Measurements from ENCODE around the gene TIAM1. TPM values are rescaled to one million over a fixed set of nuclear protein-coding genes. Genes with fewer than 3 reads are reported as not detected.

The TIAM1 gene
- total RNA-seq, 2 experiments from 2014 or later = 15.0 to 25.1 TPM

DNA sequence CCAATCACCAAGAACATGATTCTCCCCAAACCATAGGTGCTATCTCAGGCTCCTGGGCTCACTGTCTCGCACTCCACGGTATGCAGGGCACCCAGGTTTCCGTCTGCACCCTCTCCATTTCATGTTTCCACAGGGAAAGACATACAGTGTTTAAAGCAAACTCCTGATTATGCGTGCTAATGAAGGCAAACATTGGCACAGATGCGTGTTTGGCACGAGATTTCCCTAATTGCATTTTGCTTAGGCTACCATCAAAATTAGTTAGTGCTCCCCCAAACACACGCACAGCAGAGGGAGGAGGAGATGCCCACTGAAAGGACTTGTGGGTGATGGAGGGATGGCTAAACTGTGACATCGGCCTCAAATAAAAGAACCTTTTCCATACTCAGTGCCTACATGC lies 32.2 kb upstream of the TIAM1 start:
- Histone ChIP-seq H3K36me3 (ENCODE audit: insufficient read depth, low read length) (no peaks in the 10 kb centered on the region), H3K9me3 (ENCODE audit: low read length) (no peaks in the 10 kb centered on the region), H3K4me2 (ENCODE audit: low read length) (no peak overlapping the region), H3K27ac (ENCODE audit: low read depth, low read length, poor library complexity, severe bottlenecking) (no peak overlapping the region), H3K4me1 (ENCODE audit: insufficient read depth, low read length, poor library complexity, severe bottlenecking) (no peaks in the 10 kb centered on the region), H3K4me3 (ENCODE audit: low read depth, low read length, poor library complexity, severe bottlenecking) (no peak overlapping the region), H3K79me2 (ENCODE audit: insufficient read depth, low read depth, low read length) (no peaks in the 10 kb centered on the region), H4K20me1 (ENCODE audit: insufficient read depth, low read length) (no peaks in the 10 kb centered on the region), H2AFZ (ENCODE audit: low read length) (no peak overlapping the region), H3K9me2 (ENCODE audit: insufficient read depth, low read length) (no peaks in the 10 kb centered on the region)
- POLR2A ChIA-PET = no interaction called here
- TF ChIP-seq, protein P1, sequence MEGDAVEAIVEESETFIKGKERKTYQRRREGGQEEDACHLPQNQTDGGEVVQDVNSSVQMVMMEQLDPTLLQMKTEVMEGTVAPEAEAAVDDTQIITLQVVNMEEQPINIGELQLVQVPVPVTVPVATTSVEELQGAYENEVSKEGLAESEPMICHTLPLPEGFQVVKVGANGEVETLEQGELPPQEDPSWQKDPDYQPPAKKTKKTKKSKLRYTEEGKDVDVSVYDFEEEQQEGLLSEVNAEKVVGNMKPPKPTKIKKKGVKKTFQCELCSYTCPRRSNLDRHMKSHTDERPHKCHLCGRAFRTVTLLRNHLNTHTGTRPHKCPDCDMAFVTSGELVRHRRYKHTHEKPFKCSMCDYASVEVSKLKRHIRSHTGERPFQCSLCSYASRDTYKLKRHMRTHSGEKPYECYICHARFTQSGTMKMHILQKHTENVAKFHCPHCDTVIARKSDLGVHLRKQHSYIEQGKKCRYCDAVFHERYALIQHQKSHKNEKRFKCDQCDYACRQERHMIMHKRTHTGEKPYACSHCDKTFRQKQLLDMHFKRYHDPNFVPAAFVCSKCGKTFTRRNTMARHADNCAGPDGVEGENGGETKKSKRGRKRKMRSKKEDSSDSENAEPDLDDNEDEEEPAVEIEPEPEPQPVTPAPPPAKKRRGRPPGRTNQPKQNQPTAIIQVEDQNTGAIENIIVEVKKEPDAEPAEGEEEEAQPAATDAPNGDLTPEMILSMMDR (conservative IDR thresholded peaks at IDR 0.05; ENCODE audit: low read length) = no peak
- no peak for TF ChIP-seq EZH2phosphoT487 (IDR thresholded peaks at IDR 0.05; ENCODE audit: borderline replicate concordance, low read depth, low read length)
- DNase-seq (ENCODE audit: low spot score) = no peak
- intact Hi-C loops (cut with micrococcal nuclease; ENCODE audit: unreplicated experiment) = no loop called here
- no TSS peak for BruUV-seq (replicated peaks)
- CTCF ChIA-PET (ENCODE audit: unreplicated experiment) = no interaction called here

DNA sequence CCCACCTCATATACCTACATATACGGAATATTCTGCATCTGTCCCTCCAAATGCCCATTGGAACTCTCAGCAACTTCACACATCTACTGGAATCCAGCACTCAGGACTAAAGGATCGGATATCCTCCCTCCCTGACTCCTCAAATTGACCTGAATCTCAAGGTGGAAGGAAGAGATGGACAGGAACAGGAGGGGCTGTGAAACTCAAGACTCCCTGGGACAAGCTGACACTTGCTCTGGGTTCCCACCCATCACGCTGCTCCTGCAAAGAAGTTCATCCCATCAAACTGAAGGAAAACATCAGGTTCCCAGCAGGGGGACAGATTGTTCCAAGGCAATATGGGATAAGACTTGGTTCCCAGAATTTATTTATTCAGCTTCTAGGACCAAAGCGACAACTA lies 30.3 kb upstream of the TIAM1 start:
- Histone ChIP-seq H3K9me2 (ENCODE audit: insufficient read depth, low read length) (no peaks in the 10 kb centered on the region), H3K4me3 (ENCODE audit: low read depth, low read length, poor library complexity, severe bottlenecking) (no peak overlapping the region), H3K4me2 (ENCODE audit: low read length) (no peak overlapping the region), H4K20me1 (ENCODE audit: insufficient read depth, low read length) (no peaks in the 10 kb centered on the region), H3K79me2 (ENCODE audit: insufficient read depth, low read depth, low read length) (no peaks in the 10 kb centered on the region), H3K36me3 (ENCODE audit: insufficient read depth, low read length) (no peaks in the 10 kb centered on the region), H2AFZ (ENCODE audit: low read length) (no peak overlapping the region), H3K27ac (ENCODE audit: low read depth, low read length, poor library complexity, severe bottlenecking) (no peak overlapping the region), H3K9me3 (ENCODE audit: low read length) (no peaks in the 10 kb centered on the region), H3K4me1 (ENCODE audit: insufficient read depth, low read length, poor library complexity, severe bottlenecking) (no peaks in the 10 kb centered on the region)
- TF ChIP-seq EZH2phosphoT487 (IDR thresholded peaks at IDR 0.05; ENCODE audit: borderline replicate concordance, low read depth, low read length) = no peak
- TF ChIP-seq, protein P1 (conservative IDR thresholded peaks at IDR 0.05; ENCODE audit: low read length) = no peak
- ChIA-PET POLR2A (no interaction called here), CTCF (ENCODE audit: unreplicated experiment) (no interaction called here)
- intact Hi-C loops (cut with micrococcal nuclease; ENCODE audit: unreplicated experiment) = no loop called here
- no peak for DNase-seq (ENCODE audit: low spot score)
- no TSS peak for BruUV-seq (replicated peaks)

GRCh38 chr21:31372471-31372765 lies 28.4 kb upstream of the TIAM1 start:
- intact Hi-C loops (cut with micrococcal nuclease; ENCODE audit: unreplicated experiment) = no loop called here
- no peak overlapping the region for H3K4me2 ChIP-seq (ENCODE audit: low read length)

More at GRCh38 chr21:31372471-31372765, 28.4 kb upstream of the TIAM1 start:
- H3K4me1 ChIP-seq (ENCODE audit: insufficient read depth, low read length, poor library complexity, severe bottlenecking) = no peaks in the 10 kb centered on the region
- TF ChIP-seq, protein P1 (conservative IDR thresholded peaks at IDR 0.05; ENCODE audit: low read length) = no peak
- TF ChIP-seq EZH2phosphoT487 (IDR thresholded peaks at IDR 0.05; ENCODE audit: borderline replicate concordance, low read depth, low read length) = no peak
- DNase-seq (ENCODE audit: low spot score) = no peak
- H3K79me2 ChIP-seq (ENCODE audit: insufficient read depth, low read depth, low read length) = no peaks in the 10 kb centered on the region
- BruUV-seq (replicated peaks) = no TSS peak
- ChIA-PET CTCF (ENCODE audit: unreplicated experiment) (no interaction called here), POLR2A (no interaction called here)
- H3K9me3 ChIP-seq (ENCODE audit: low read length) = no peaks in the 10 kb centered on the region
- no peak overlapping the region for H2AFZ ChIP-seq (ENCODE audit: low read length)
- no peak overlapping the region for H3K27ac ChIP-seq (ENCODE audit: low read depth, low read length, poor library complexity, severe bottlenecking)
- no peak overlapping the region for H3K4me3 ChIP-seq (ENCODE audit: low read depth, low read length, poor library complexity, severe bottlenecking)
- H4K20me1 ChIP-seq (ENCODE audit: insufficient read depth, low read length) = no peaks in the 10 kb centered on the region
- H3K9me2 ChIP-seq (ENCODE audit: insufficient read depth, low read length) = no peaks in the 10 kb centered on the region
- no peaks in the 10 kb centered on the region for H3K36me3 ChIP-seq (ENCODE audit: insufficient read depth, low read length)
